Upper lobe of right lung (tissue), 1 donor: ENCODE results near the gene TNRC6C. TPM values are rescaled to one million over a fixed set of nuclear protein-coding genes. Genes with fewer than 3 reads are reported as not detected.
A peak's percentile ranks its signal among the peaks of the same experiment; 100 is the strongest.

Experiments
- ATAC-seq: fragments of 200-7000 bp; cut with Tn5 transposase; one replicate; pipeline ENCODE4 v1.9.1; 2020; ENCODE audit warnings: mild to moderate bottlenecking, moderate library complexity
- DNase-seq: peaks from one replicate; pipeline ENCODE4 v3.0.0-alpha.2; 2020
- H3K27ac ChIP-seq: fragments of 200-600 bp; one replicate; pipeline ENCODE4 v1.8.0; 2022
- H3K27me3 ChIP-seq: fragments of 200-600 bp; one replicate; pipeline ENCODE4 v1.8.0; 2022; ENCODE audit warnings: mild to moderate bottlenecking
- H3K36me3 ChIP-seq: fragments of 200-600 bp; one replicate; pipeline ENCODE4 v1.8.0; 2022
- H3K4me1 ChIP-seq: fragments of 200-600 bp; one replicate; pipeline ENCODE4 v1.8.0; 2022
- H3K4me3 ChIP-seq: fragments of 200-600 bp; one replicate; pipeline ENCODE4 v1.8.0; 2022; ENCODE audit warnings: mild to moderate bottlenecking
- H3K9me3 ChIP-seq: fragments of 200-600 bp; one replicate; pipeline ENCODE4 v1.8.0; 2022
- CTCF ChIP-seq: fragments of 200-600 bp; IDR thresholded peaks from one replicate; pipeline ENCODE4 v1.8.0; 2022; ENCODE audit warnings: antibody characterized with exemption
- intact Hi-C: fragments of 100-400 bp; cut with DNase I; formaldehyde crosslinking; loops from one replicate; pipeline ENCODE4 v1.11.0; 2022
- total RNA-seq: library from RNA; stranded (reverse); fragmentation: NEBNext Ultra II Directional; extraction: Animal tissue kit (Norgen Biotek cat#: 25700); gene quantifications from one replicate; pipeline ENCODE4 v1.2.1, GENCODE V29; 2021
- donor health status: DM: no; HTN: yes; CAD: no; lungs with severe emphysema.

Gene TNRC6C
- total RNA-seq, 1 donor from 2014 or later, result 21.7 TPM

- H3K27me3 ChIP-seq, result peaks cover 39% of the 10 kb centered on the region
- no peak for DNase-seq
These were observed 42.9 kb upstream of the TNRC6C start for GRCh38 chr17:77915594-77916021.

GRCh38 chr17:77916264-77916663, 42.2 kb upstream of the TNRC6C start:
- Histone ChIP-seq H3K36me3 (no peaks in the 10 kb centered on the region), H3K27ac (no peak overlapping the region), H3K4me1 (peaks cover 4% of the 10 kb centered on the region), H3K4me3 (no peak overlapping the region), H3K9me3 (no peaks in the 10 kb centered on the region), H3K27me3 (peaks cover 39% of the 10 kb centered on the region)
- ATAC-seq (no peak), DNase-seq (no peak)
- TF ChIP-seq CTCF, result no peak
- intact Hi-C loops, result no loop called here

More at GRCh38 chr17:77915594-77916021, 42.9 kb upstream of the TNRC6C start:
- Histone ChIP-seq H3K27ac (no peak overlapping the region), H3K9me3 (no peaks in the 10 kb centered on the region), H3K4me3 (no peak overlapping the region), H3K36me3 (no peaks in the 10 kb centered on the region), H3K4me1 (peaks cover 4% of the 10 kb centered on the region)
- intact Hi-C loops, result no loop called here
- no peak for TF ChIP-seq CTCF
- no peak for ATAC-seq

GRCh38 chr17:77916703-77917481, 41.6 kb upstream of the TNRC6C start:
- ATAC-seq, result peak; percentile 94
- no peak for DNase-seq
- intact Hi-C loops, result no loop called here
- H3K36me3 ChIP-seq, result no peaks in the 10 kb centered on the region
- H3K4me3 ChIP-seq, result no peak overlapping the region
- peaks cover 43% of the 10 kb centered on the region for H3K27me3 ChIP-seq
- H3K27ac ChIP-seq, result no peak overlapping the region
- H3K4me1 ChIP-seq, result peaks cover 4% of the 10 kb centered on the region
- no peaks in the 10 kb centered on the region for H3K9me3 ChIP-seq
- no peak for TF ChIP-seq CTCF

- Histone ChIP-seq H3K27ac (no peak overlapping the region), H3K4me3 (no peak overlapping the region), H3K36me3 (no peaks in the 10 kb centered on the region), H3K4me1 (peaks cover 4% of the 10 kb centered on the region), H3K9me3 (no peaks in the 10 kb centered on the region), H3K27me3 (peaks cover 43% of the 10 kb centered on the region)
- no peak for ATAC-seq
- no peak for TF ChIP-seq CTCF
- DNase-seq, result no peak
- intact Hi-C loops, result no loop called here
These were observed 39.2 kb upstream of the TNRC6C start for GRCh38 chr17:77919276-77919675.

GRCh38 chr17:77923135-77923534, 35.4 kb upstream of the TNRC6C start:
- Histone ChIP-seq H3K4me1 (no peaks in the 10 kb centered on the region), H3K36me3 (no peaks in the 10 kb centered on the region), H3K27me3 (peaks cover 23% of the 10 kb centered on the region), H3K4me3 (no peak overlapping the region), H3K27ac (no peak overlapping the region), H3K9me3 (no peaks in the 10 kb centered on the region)
- intact Hi-C loops, result no loop called here
- DNase-seq (no peak), ATAC-seq (no peak)
- no peak for TF ChIP-seq CTCF
